IMR-90 (cell line): ENCODE results near the gene CUBN. TPM values are rescaled to one million over a fixed set of nuclear protein-coding genes. Genes with fewer than 3 reads are reported as not detected.

Experiments used
- ATAC-seq: fragments of 200-7000 bp; cut with Tn5 transposase; 2 replicates; pipeline ENCODE4 v1.9.1; 2020; ENCODE audit warnings: low read depth, mild to moderate bottlenecking, moderate library complexity
- BruUV-seq: library from RNA; stranded (reverse); fragments of 400-500 nt; replicated peaks from 2 replicates; lab custom pipeline; 2021; lab: Mats Ljungman, UMichigan
- CTCF ChIA-PET: fragments of 300-600 bp; formaldehyde crosslinking; extraction: SDS; loops from one replicate; lab custom pipeline; 2021; ENCODE audit warnings: antibody characterized with exemption; lab: Yijun Ruan, JAX
- POLR2A ChIA-PET: fragments of 300-600 bp; sonication (Branson Sonifier 250); formaldehyde crosslinking; loops from one replicate; lab custom pipeline; 2022; ENCODE audit warnings: antibody characterized with exemption; ENCODE audit not compliant: unreplicated experiment; lab: Charles Lee
- DNase-seq: peaks from one replicate; pipeline ENCODE4 v3.0.0; 2013
- H2AFZ ChIP-seq: replicated peaks from 2 replicates; pipeline ENCODE3; 2013; ENCODE audit warnings: low read length, mild to moderate bottlenecking; ENCODE audit not compliant: poor library complexity
- H2AK5ac ChIP-seq: 2 replicates; pipeline ENCODE4 v1.6.1; 2013; ENCODE audit warnings: low read depth, low read length, inconsistent platforms
- H2AK9ac ChIP-seq: replicated peaks from 2 replicates; pipeline ENCODE3; 2013; ENCODE audit warnings: mild to moderate bottlenecking, low read depth, low read length, moderate library complexity; ENCODE audit not compliant: poor library complexity
- H2BK120ac ChIP-seq: 2 replicates; pipeline ENCODE4 v1.6.1; 2013; ENCODE audit warnings: low read depth, low read length, inconsistent platforms
- H2BK15ac ChIP-seq: 3 replicates; pipeline ENCODE4 v1.6.1; 2013; ENCODE audit warnings: low read depth, low read length, inconsistent platforms
- H2BK20ac ChIP-seq: 2 replicates; pipeline ENCODE4 v1.6.1; 2013; ENCODE audit warnings: low read depth, mild to moderate bottlenecking, inconsistent platforms, low read length, moderate library complexity
- H2BK5ac ChIP-seq: 2 replicates; pipeline ENCODE4 v1.6.1; 2013; ENCODE audit warnings: mild to moderate bottlenecking, low read depth, low read length, inconsistent platforms; ENCODE audit not compliant: poor library complexity, severe bottlenecking
- H3K14ac ChIP-seq: replicated peaks from 2 replicates; pipeline ENCODE4 v1.6.1; 2013; ENCODE audit warnings: low read depth, low read length, inconsistent platforms
- H3K18ac ChIP-seq: 2 replicates; pipeline ENCODE4 v1.6.1; 2013; ENCODE audit warnings: low read depth, low read length, control low read depth
- H3K23ac ChIP-seq: 2 replicates; pipeline ENCODE4 v1.6.1; 2013; ENCODE audit warnings: low read depth, low read length, inconsistent platforms
- H3K27ac ChIP-seq: 2 replicates; pipeline ENCODE4 v1.5.1; 2013; ENCODE audit warnings: mild to moderate bottlenecking, control low read depth, low read length; ENCODE audit not compliant: insufficient read depth
- H3K27me3 ChIP-seq: 2 replicates; pipeline ENCODE4 v1.6.1; 2013; ENCODE audit warnings: low read length; ENCODE audit not compliant: control insufficient read depth, insufficient read depth
- H3K36me3 ChIP-seq: 2 replicates; pipeline ENCODE4 v1.6.1; 2013; ENCODE audit warnings: low read length, mixed read lengths; ENCODE audit not compliant: control insufficient read depth, insufficient read depth
- H3K4ac ChIP-seq: 2 replicates; pipeline ENCODE4 v1.6.1; 2013; ENCODE audit warnings: low read depth, low read length, inconsistent platforms
- H3K4me1 ChIP-seq: 2 replicates; pipeline ENCODE4 v1.6.1; 2013; ENCODE audit warnings: low read length, mixed read lengths; ENCODE audit not compliant: control insufficient read depth, insufficient read depth
- H3K4me2 ChIP-seq: 2 replicates; pipeline ENCODE4 v1.6.1; 2013; ENCODE audit warnings: low read depth, mild to moderate bottlenecking, control low read depth, low read length, moderate library complexity
- H3K4me3 ChIP-seq: 2 replicates; pipeline ENCODE4 v1.5.1; 2013; ENCODE audit warnings: low read depth, mild to moderate bottlenecking, control low read depth, low read length, moderate library complexity; ENCODE audit not compliant: insufficient read depth
- H3K56ac ChIP-seq: 2 replicates; pipeline ENCODE4 v1.6.1; 2013; ENCODE audit warnings: low read length, inconsistent platforms; ENCODE audit not compliant: insufficient read depth; ENCODE audit errors: extremely low read depth
- H3K79me1 ChIP-seq, 2 experiments: 2 replicates each; pipeline ENCODE4 v1.6.1; 2013; ENCODE audit warnings: low read length in 2 of 2, inconsistent platforms in 1 of 2, low read depth in 1 of 2
- H3K9ac ChIP-seq: 2 replicates; pipeline ENCODE4 v1.6.1; 2013; ENCODE audit warnings: low read depth, low read length, control low read depth
- H3K9me1 ChIP-seq: 2 replicates; pipeline ENCODE4 v1.6.1; 2013; ENCODE audit warnings: low read length, inconsistent platforms; ENCODE audit not compliant: insufficient read depth
- H3K9me3 ChIP-seq: 2 replicates; pipeline ENCODE4 v1.6.1; 2013; ENCODE audit warnings: low read length; ENCODE audit not compliant: control insufficient read depth, insufficient read depth
- H4K20me1 ChIP-seq: 2 replicates; pipeline ENCODE4 v1.6.1; 2013; ENCODE audit warnings: low read length, inconsistent platforms; ENCODE audit not compliant: insufficient read depth
- H4K5ac ChIP-seq: 2 replicates; pipeline ENCODE4 v1.6.1; 2013; ENCODE audit warnings: mild to moderate bottlenecking, low read depth, low read length, control low read depth
- H4K8ac ChIP-seq, 2 experiments: 2 replicates each; pipeline ENCODE4 v1.6.1; 2013; ENCODE audit warnings: low read depth in 2 of 2, low read length in 2 of 2, control low read depth in 1 of 2, inconsistent platforms in 1 of 2
- H4K91ac ChIP-seq: 2 replicates; pipeline ENCODE4 v1.6.1; 2013; ENCODE audit warnings: low read depth, low read length, inconsistent platforms; ENCODE audit not compliant: insufficient read depth
- BHLHE40 ChIP-seq: fragments of 150-350 bp; IDR thresholded peaks from 2 replicates; pipeline ENCODE4 v1.6.1; 2016; ENCODE audit warnings: mild to moderate bottlenecking, low read depth, low read length
- CEBPB ChIP-seq: IDR thresholded peaks from 2 replicates; pipeline ENCODE4 v1.6.1; 2012; ENCODE audit warnings: low read depth, low read length, improper control_type of control experiment
- CHD1 ChIP-seq: IDR thresholded peaks from 2 replicates; pipeline ENCODE4 v1.6.1; 2012; ENCODE audit warnings: low read depth, low read length, improper control_type of control experiment
- CTCF ChIP-seq: conservative IDR thresholded peaks from 2 replicates; pipeline ENCODE4 v1.5.1; 2012; ENCODE audit warnings: mild to moderate bottlenecking, low read depth, low read length, improper control_type of control experiment
- FOS ChIP-seq: fragments of 150-350 bp; IDR thresholded peaks from 2 replicates; pipeline ENCODE4 v1.6.1; 2016; ENCODE audit warnings: low read depth, low read length
- MAFK ChIP-seq: IDR thresholded peaks from 2 replicates; pipeline ENCODE4 v1.6.1; 2012; ENCODE audit warnings: low read depth, low read length, improper control_type of control experiment
- MAZ ChIP-seq: IDR thresholded peaks from 2 replicates; pipeline ENCODE4 v1.6.1; 2012; ENCODE audit warnings: low read depth, mild to moderate bottlenecking, low read length, improper control_type of control experiment, moderate library complexity, borderline replicate concordance
- MXI1 ChIP-seq: IDR thresholded peaks from 2 replicates; pipeline ENCODE4 v1.6.1; 2012; ENCODE audit warnings: low read depth, mild to moderate bottlenecking, low read length, moderate library complexity, borderline replicate concordance
- NFE2L2 ChIP-seq: fragments of 150-350 bp; IDR thresholded peaks from 2 replicates; pipeline ENCODE4 v1.6.1; 2016; ENCODE audit warnings: low read depth, mild to moderate bottlenecking, low read length
- POLR2A ChIP-seq: IDR thresholded peaks from 2 replicates; pipeline ENCODE4 v1.6.1; 2012; ENCODE audit warnings: mild to moderate bottlenecking, low read depth, low read length
- RAD21 ChIP-seq: IDR thresholded peaks from 2 replicates; pipeline ENCODE4 v1.6.1; 2012; ENCODE audit warnings: low read length, improper control_type of control experiment
- RCOR1 ChIP-seq: IDR thresholded peaks from 2 replicates; pipeline ENCODE4 v1.6.1; 2012; ENCODE audit warnings: mild to moderate bottlenecking, low read length, improper control_type of control experiment; ENCODE audit not compliant: insufficient replicate concordance
- RFX5 ChIP-seq: IDR thresholded peaks from 2 replicates; pipeline ENCODE4 v1.8.0; 2012; ENCODE audit warnings: low read depth, mild to moderate bottlenecking, low read length, moderate library complexity
- SMC3 ChIP-seq: fragments of 150-350 bp; IDR thresholded peaks from 2 replicates; pipeline ENCODE4 v1.6.1; 2016; ENCODE audit warnings: low read depth, mild to moderate bottlenecking, antibody characterized with exemption, low read length, moderate library complexity
- WGBS, 2 experiments: methylation state at CpG; one replicate each; pipeline versions ENCODE4 v1.1.5 to v1.1.7; 2013; ENCODE audit warnings: missing lambda C conversion rate in 2 of 2; ENCODE audit not compliant: insufficient read length in 1 of 2; ENCODE audit errors: extremely low coverage in 2 of 2; 5-methylcytosine and 5-hydroxymethylcytosine counted together
- dilution Hi-C: fragments of 300-500 bp; cut with HindIII; formaldehyde crosslinking; loops from one replicate; pipeline ENCODE4 v1.14.3; 2018; ENCODE audit warnings: low sequenced_read_pairs; ENCODE audit not compliant: unreplicated experiment
- in situ Hi-C: fragments of 300-500 bp; cut with MboI; formaldehyde crosslinking; loops from 3 replicates; pipeline ENCODE4 v1.14.3; 2019; ENCODE audit warnings: low sequenced_read_pairs, inconsistent platforms, mixed read lengths
- intact Hi-C: fragments of 100-400 bp; cut with micrococcal nuclease; formaldehyde crosslinking; loops from 2 replicates; pipeline ENCODE4 v1.10.0; 2022
- polyA plus RNA-seq, 3 experiments: library from polyadenylated mRNA; depleted of rRNA; stranded (reverse); fragments of >200 nt; gene quantifications; 2 replicates each; pipeline ENCODE4 v1.2.3, GENCODE V29; 2012; ENCODE audit warnings: low replicate concordance in 1 of 3
- total RNA-seq: library from RNA; depleted of rRNA; stranded (reverse); fragments of >200 nt; gene quantifications from 2 replicates; pipeline ENCODE4 v1.2.3, GENCODE V29; 2012
- TF ChIP-seq, protein P1 (sequence below): fragments of 150-350 bp; IDR thresholded peaks from 2 replicates; pipeline ENCODE4 v1.6.1; 2017; ENCODE audit warnings: mild to moderate bottlenecking, antibody characterized with exemption, low read length, low read depth
- TF ChIP-seq, protein P2 (sequence below): fragments of 150-350 bp; IDR thresholded peaks from 2 replicates; pipeline ENCODE4 v1.6.1; 2016; ENCODE audit warnings: low read depth, mild to moderate bottlenecking, low read length, moderate library complexity, borderline replicate concordance

The CUBN gene
- total and polyA plus RNA-seq, 2 of the 4 experiments (the other 2 are of a cell fraction) = 0.19 to 0.54 TPM

DNA sequence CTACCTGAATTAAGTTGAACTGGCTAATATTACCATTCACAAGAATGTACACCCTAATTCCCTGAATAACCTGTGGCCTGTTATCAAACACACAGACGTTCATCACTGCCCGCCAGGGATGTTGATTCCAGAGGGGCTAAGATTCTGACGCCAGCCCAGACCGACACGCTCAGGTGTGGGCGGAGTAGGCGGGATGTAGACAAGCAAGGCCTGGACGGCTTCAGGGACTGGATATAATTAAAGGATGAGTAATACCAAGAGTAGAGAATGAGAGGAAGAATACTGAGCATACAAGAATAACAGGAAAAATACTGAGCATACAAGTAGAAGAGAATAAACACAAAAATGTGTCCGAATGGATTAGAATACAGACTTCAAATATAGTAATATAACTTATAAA lies 29.0 kb downstream of the CUBN start:
- H3K79me1 ChIP-seq = no peaks in the 10 kb centered on the region
- H3K9ac ChIP-seq = no peak overlapping the region
- H2BK120ac ChIP-seq = no peak overlapping the region
- no peaks in the 10 kb centered on the region for H3K36me3 ChIP-seq
- CTCF ChIA-PET = no interaction called here
- no peak overlapping the region for H3K4me3 ChIP-seq
- no peaks in the 10 kb centered on the region for H4K20me1 ChIP-seq
- intact Hi-C loops = no loop called here
- 87% methylated on average over 6 of the region's 9 CpGs; no CpG with 5 or more reads in 1 of the 2 experiments for WGBS, 2 experiments
- no peak overlapping the region for H2BK15ac ChIP-seq
- in situ Hi-C loops = no loop called here
- no peak overlapping the region for H3K4ac ChIP-seq
- H2AFZ ChIP-seq = no peak overlapping the region
- no peak overlapping the region for H4K91ac ChIP-seq
- H3K27me3 ChIP-seq = no peaks in the 10 kb centered on the region
- TF ChIP-seq, protein P1, sequence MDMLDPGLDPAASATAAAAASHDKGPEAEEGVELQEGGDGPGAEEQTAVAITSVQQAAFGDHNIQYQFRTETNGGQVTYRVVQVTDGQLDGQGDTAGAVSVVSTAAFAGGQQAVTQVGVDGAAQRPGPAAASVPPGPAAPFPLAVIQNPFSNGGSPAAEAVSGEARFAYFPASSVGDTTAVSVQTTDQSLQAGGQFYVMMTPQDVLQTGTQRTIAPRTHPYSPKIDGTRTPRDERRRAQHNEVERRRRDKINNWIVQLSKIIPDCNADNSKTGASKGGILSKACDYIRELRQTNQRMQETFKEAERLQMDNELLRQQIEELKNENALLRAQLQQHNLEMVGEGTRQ = no peak
- TF ChIP-seq RCOR1 (no peak), BHLHE40 (no peak), POLR2A (no peak), MXI1 (no peak), CTCF (no peak), RFX5 (no peak), SMC3 (no peak), MAFK (no peak), NFE2L2 (no peak), FOS (no peak), MAZ (no peak), CHD1 (no peak), CEBPB (no peak), RAD21 (no peak)
- TF ChIP-seq, protein P2, sequence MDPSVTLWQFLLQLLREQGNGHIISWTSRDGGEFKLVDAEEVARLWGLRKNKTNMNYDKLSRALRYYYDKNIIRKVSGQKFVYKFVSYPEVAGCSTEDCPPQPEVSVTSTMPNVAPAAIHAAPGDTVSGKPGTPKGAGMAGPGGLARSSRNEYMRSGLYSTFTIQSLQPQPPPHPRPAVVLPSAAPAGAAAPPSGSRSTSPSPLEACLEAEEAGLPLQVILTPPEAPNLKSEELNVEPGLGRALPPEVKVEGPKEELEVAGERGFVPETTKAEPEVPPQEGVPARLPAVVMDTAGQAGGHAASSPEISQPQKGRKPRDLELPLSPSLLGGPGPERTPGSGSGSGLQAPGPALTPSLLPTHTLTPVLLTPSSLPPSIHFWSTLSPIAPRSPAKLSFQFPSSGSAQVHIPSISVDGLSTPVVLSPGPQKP = no peak
- no peak for ATAC-seq
- peaks cover 2% of the 10 kb centered on the region; the same call in 1 of the 2 replicates for H3K4me1 ChIP-seq
- no peak overlapping the region for H2BK20ac ChIP-seq
- H3K9me3 ChIP-seq = no peaks in the 10 kb centered on the region
- dilution Hi-C loops = no loop called here
- no peaks in the 10 kb centered on the region; the same call in 1 of the 2 replicates for H3K9me1 ChIP-seq
- no peak overlapping the region for H3K23ac ChIP-seq
- no peak for DNase-seq
- no peak overlapping the region for H3K56ac ChIP-seq
- no peak overlapping the region for H3K18ac ChIP-seq
- H4K8ac ChIP-seq = no peak overlapping the region; a peak in 1 of 4 replicates
- H2AK5ac ChIP-seq = no peak overlapping the region
- H3K4me2 ChIP-seq = no peak overlapping the region
- no TSS peak for BruUV-seq
- POLR2A ChIA-PET = no interaction called here
- no peak overlapping the region for H2AK9ac ChIP-seq
- no peak overlapping the region for H3K14ac ChIP-seq
- H4K5ac ChIP-seq = no peak overlapping the region
- no peak overlapping the region for H2BK5ac ChIP-seq
- no peak overlapping the region for H3K27ac ChIP-seq
